ENCODE results near the gene KIF12. TPM values are rescaled to one million over a fixed set of nuclear protein-coding genes. Genes with fewer than 3 reads are reported as not detected.
A peak's percentile ranks its signal among the peaks of the same experiment; 100 is the strongest.

The KIF12 gene
- total and polyA plus RNA-seq, 5 experiments from 2014 or later, result not detected

DNA sequence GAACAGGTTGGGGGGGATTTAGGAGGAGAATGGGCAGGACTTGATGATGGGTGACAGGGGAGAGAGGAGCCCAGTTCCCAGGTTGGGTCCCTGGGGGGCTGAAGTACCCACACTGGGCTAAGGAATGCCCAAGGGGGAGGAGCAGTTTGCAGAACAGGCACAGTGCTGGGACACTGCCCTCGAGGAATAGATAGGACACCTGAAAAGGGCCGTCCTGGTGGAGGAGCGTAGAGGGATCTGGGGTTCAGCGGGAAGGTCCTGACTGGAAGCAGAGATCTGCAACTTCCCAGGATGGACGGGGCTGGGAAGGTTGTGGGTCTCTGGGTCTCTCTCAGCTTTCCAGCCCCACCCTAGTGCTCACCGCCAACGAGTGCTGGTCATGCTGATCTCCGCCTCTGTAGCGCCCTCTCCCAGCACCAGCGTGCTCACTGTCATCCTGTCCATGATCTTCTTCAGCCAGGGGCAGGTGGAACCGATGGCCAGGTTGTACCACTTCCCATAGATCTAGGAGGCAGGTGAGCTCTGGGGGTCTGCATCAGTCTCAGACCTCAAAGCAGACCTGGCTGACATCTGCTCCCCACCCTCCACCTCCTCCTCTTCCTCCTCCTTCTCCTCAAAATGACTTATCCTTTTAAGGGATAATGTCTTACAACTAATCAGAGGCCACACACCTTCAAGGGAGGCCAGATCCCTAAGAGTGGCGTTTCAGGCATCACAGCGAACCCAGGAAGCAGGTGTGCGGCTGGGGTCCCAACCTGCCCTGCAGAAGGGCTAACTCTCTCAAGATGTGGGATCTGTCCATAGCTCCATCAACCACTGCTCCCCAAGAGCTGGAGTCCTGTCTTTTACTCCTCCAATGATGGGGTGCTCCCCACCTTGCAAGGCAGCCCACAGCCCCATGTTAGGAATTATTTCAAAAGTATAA is 22.6 kb downstream of the KIF12 start:
- Mint-ChIP-seq H3K36me3 (no peaks in the 10 kb centered on the region), H3K27me3 (peaks cover 7 to 35% (median 28%) of the 10 kb centered on the region in 5 donors), H3K27ac (peak overlapping the region in 1 of 10 donors; percentile 24), H3K4me1 (peaks cover 0 to 3% (median 0%) of the 10 kb centered on the region in 4 donors), H3K9me3 (peaks cover 0 to 3% (median 0%) of the 10 kb centered on the region in 9 donors), H3K4me3 (no peak overlapping the region)
- ATAC-seq (no peak), DNase-seq (no peak)
- POLR2A ChIA-PET, result no interaction called here

DNA sequence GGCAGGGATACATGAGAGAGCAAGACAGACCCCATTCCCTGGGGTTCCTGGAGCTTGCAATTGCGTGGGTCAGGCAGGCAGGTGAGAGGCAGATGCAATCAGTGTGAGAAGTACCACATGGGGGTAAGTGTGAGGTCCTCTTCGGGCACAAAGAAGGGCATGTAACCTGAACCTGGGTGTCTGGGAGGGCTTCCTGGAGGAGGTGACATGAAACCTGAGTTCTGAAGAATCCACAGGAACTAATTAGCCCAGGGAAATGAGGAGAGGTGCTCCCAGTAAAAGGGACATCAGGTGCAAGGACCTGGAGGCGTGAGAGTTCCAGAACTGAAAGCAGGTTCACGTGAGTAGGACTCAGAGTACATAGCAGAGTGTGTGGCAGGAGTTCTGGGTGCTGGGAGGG is 23.5 kb downstream of the KIF12 start:
- DNase-seq, result no peak
- no peak for ATAC-seq
- POLR2A ChIA-PET, result no interaction called here
- Mint-ChIP-seq H3K4me3 (no peak overlapping the region), H3K9me3 (peaks cover 0 to 3% (median 0%) of the 10 kb centered on the region in 9 donors), H3K4me1 (peaks cover 0 to 3% (median 0%) of the 10 kb centered on the region in 4 donors), H3K27me3 (peaks cover 7 to 32% (median 26%) of the 10 kb centered on the region in 5 donors), H3K27ac (peak overlapping the region in 1 of 10 donors; percentile 24), H3K36me3 (no peaks in the 10 kb centered on the region)

DNA sequence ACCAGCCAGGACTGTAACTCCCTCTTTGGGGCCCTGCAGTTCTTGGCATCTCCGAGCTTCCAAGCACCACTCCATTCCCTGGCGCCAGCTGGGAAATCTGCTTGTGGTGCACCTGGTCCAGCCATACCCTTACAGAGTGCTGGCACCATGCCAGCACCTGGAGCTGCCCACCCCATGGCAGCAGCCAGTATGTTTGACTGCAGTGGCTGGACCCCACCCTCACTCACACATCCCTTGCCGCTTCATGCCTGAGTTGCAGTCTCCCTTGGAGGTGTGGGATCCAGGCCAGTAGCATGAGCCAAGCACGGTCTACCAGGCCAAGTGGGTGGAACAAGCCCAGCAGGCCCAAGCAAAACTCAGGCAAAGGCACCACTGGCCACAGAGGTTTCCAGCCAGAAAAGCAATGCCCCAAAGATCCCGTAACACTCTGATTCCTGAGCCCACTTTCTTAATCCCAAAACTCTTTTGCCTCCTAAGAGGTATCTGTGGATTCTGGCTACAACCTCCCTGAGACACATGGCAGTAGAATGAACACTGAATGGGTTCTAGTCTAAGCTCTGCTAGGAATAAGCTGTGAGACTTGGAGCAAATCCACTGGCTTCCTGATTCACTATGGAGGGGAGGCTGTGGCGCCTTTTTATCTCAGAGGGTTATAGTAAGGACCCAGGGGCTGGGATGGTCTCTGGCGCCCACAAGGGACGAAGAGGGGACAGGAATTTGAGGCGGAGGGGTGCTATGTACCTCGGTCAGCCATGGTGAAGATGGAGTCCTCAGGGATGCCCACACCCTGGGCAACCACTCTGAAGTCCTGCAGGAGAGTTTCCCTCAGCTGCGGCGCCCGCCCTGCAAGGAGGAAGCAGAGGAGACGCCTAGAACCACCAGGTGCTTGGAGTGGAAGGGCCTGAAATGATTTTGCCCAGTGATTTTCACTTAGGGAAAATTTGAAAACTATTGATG is 26.6 kb downstream of the KIF12 start:
- Mint-ChIP-seq H3K27me3 (peaks cover 9 to 29% (median 22%) of the 10 kb centered on the region in 5 donors), H3K4me1 (peaks cover 0 to 3% (median 0%) of the 10 kb centered on the region in 4 donors), H3K27ac (no peak overlapping the region), H3K36me3 (no peaks in the 10 kb centered on the region), H3K4me3 (no peak overlapping the region), H3K9me3 (peaks cover 0 to 3% (median 0%) of the 10 kb centered on the region in 9 donors)
- POLR2A ChIA-PET, result no interaction called here
- DNase-seq (no peak), ATAC-seq (no peak)

DNA sequence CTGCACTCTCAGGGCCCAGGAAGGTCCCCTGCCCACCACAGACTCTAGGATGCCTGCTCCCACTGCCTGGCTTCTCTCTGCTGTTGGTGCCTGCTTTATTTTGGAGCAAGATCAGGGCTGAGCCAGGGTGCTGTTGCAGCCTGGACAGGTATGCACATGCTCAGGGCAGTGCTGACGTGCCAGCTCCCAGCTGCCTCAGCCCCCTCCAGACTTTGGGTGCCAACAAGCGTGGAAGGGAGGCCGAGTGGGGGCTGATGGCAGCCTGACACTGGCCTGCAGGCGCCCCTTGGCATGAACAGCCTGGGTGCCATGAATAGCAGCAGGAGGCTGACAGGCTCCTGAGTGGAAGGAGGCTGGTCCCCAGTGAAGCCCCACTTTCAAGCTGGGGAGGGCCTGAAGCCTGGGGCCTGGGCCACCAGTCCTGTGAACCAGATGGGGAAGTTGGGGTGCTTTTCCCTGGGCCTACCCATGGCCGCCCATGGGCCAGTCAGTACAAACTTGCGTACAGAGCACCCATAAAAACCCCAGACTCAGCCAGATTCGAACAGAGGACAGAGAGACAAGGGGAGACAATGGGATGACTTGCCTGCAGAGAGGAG is 27.8 kb downstream of the KIF12 start:
- Mint-ChIP-seq H3K4me3 (no peak overlapping the region), H3K27ac (no peak overlapping the region), H3K27me3 (peaks cover 9 to 17% (median 13%) of the 10 kb centered on the region in 5 donors), H3K4me1 (peaks cover 0 to 3% (median 0%) of the 10 kb centered on the region in 4 donors), H3K36me3 (no peaks in the 10 kb centered on the region), H3K9me3 (peaks cover 0 to 2% (median 0%) of the 10 kb centered on the region in 9 donors)
- DNase-seq (no peak), ATAC-seq (no peak)
- POLR2A ChIA-PET, result no interaction called here

DNA sequence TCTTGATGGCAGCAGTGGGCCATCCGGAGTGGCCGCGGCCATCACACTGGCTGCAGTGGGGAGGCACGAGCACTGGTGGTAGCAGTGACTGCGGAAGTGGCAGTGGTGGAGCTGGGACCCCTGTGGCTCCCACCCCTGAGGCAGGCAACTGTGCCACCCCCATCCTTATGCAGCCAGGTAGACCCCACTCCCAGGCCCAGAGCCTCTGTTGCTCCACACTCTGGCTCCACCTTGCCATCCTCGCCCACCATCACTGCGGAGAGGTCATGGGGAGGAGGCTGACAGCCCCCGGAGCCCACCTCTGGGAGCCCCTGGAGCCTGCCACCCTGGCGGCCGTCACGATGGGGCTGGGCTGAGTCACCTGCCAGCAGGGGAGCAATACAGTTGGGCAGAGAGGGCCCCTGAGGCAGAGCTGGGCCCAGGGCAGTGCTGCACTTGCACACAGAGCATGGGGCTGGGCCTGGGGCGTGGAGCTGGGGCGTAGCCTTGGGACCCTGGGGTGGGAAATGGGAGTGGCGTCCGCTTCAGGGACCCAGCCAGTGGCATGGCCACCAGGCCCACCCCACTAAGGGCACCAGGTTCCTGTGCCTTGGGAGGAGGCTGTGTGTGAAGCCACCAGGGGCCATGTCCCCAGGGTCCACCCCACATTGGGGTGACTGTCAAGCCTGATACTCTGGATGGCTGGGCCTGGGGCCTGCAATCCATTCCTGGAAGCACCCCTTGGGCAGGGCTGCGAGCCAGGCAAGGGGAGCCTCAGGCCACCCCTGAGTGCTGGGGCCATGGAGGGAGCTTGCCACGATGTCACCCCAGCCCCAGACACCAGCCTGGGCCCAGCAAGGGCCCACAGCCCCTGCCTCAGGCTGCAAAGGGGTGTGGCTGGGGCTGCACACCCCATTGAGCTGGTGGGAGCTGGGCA is 28.6 kb downstream of the KIF12 start:
- POLR2A ChIA-PET, result no interaction called here
- H3K4me3 Mint-ChIP-seq, result no peak overlapping the region
- H3K4me1 Mint-ChIP-seq, result peaks cover 0 to 3% (median 0%) of the 10 kb centered on the region in 4 donors
- H3K27me3 Mint-ChIP-seq, result peaks cover 4 to 13% (median 6%) of the 10 kb centered on the region in 5 donors
- H3K9me3 Mint-ChIP-seq, result peaks cover 0 to 2% (median 0%) of the 10 kb centered on the region in 9 donors
- H3K27ac Mint-ChIP-seq, result no peak overlapping the region
- no peak for DNase-seq
- ATAC-seq, result no peak
- H3K36me3 Mint-ChIP-seq, result no peaks in the 10 kb centered on the region

DNA sequence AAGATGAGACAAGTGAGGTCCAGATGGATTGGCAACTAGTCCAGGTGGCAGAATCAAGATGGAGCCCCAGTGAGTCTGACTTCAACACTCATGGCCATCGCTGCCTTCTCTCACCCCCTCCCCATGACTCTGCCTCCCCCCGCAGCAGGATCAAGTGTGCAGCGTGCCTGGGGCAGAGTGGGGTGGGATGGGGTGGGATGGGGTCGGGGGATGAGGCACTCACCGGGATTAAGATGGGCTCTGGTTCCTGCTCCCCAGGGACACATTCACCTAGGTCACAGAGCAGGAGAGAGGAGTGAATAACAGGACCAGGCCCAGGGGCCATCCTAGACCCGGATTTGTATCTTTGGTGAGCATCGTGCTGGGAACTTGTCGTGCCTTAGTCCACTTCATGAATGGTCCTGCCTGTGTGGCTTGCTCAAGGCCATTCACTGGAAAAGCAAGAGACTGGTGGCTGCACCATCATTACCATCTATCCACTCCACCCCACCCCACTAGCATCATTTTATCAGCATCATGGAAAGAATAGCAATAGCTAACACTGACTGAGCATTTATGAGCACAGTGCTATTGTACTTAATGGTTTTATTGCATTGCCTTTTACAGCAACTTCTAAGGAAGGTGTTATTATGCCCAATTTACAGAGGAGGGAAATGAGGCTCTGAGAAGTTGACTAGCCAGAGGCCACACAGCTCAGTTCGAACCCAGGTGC is 29.5 kb downstream of the KIF12 start:
- H3K36me3 Mint-ChIP-seq, result no peaks in the 10 kb centered on the region

GRCh38 chr9:114065304-114065703 is 33.8 kb downstream of the KIF12 start:
- H3K4me3 Mint-ChIP-seq, result no peak overlapping the region
- H3K9me3 Mint-ChIP-seq, result no peaks in the 10 kb centered on the region
- H3K27ac Mint-ChIP-seq, result no peak overlapping the region
- POLR2A ChIA-PET, result no interaction called here
- H3K36me3 Mint-ChIP-seq, result no peaks in the 10 kb centered on the region
- ATAC-seq (no peak), DNase-seq (no peak)
- H3K4me1 Mint-ChIP-seq, result peaks cover 0 to 3% (median 0%) of the 10 kb centered on the region in 4 donors
- H3K27me3 Mint-ChIP-seq, result peaks cover 15 to 32% (median 26%) of the 10 kb centered on the region in 5 donors

More for the DNA sequence above, 29.5 kb downstream of the KIF12 start:
- no peak for ATAC-seq
- peaks cover 2 to 10% (median 6%) of the 10 kb centered on the region in 5 donors for H3K27me3 Mint-ChIP-seq
- no peak overlapping the region for H3K27ac Mint-ChIP-seq
- POLR2A ChIA-PET, result no interaction called here
- peaks cover 0 to 3% (median 0%) of the 10 kb centered on the region in 4 donors for H3K4me1 Mint-ChIP-seq
- peaks cover 0 to 2% (median 0%) of the 10 kb centered on the region in 9 donors for H3K9me3 Mint-ChIP-seq
- no peak overlapping the region for H3K4me3 Mint-ChIP-seq
- no peak for DNase-seq

DNA sequence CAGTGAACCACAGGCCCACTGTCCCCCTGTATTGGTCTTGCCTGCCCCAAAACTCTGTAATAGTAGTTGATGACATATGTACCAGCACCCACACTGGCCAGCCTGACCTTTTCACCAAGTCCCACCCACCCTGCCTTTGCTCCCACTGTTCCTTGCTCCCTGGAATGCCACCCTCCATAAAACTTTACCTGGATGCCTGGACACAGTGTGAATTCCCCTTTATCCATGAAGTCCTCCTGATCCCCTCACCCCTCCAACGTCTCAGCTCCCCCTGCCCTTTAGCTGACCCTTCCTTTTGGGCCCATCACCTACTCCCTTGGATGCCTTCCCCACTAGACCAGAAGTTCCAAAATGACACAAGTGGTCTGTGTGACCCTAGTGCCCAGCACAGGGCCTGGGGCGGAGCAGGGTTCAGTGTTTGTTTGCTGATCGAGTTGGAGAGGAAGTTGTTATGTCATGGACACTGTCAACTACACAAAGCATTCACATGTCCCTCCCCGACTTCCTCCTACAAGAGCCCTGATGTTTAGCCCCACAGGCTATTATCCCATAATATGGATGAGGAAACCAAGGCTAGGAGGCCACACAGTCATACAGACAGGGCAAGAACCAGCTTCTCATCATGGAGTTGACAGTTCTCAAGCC is 37.1 kb downstream of the KIF12 start:
- Mint-ChIP-seq H3K4me1 (peaks cover 0 to 6% (median 0%) of the 10 kb centered on the region in 4 donors), H3K27ac (no peak overlapping the region), H3K4me3 (no peak overlapping the region), H3K27me3 (peaks cover 15 to 33% (median 26%) of the 10 kb centered on the region in 5 donors), H3K9me3 (no peaks in the 10 kb centered on the region), H3K36me3 (no peaks in the 10 kb centered on the region)
- POLR2A ChIA-PET, result no interaction called here
- DNase-seq (no peak), ATAC-seq (no peak)

GRCh38 chr9:114061292-114061691 is 37.8 kb downstream of the KIF12 start:
- POLR2A ChIA-PET, result no interaction called here
- Mint-ChIP-seq H3K4me1 (peaks cover 0 to 6% (median 0%) of the 10 kb centered on the region in 4 donors), H3K9me3 (no peaks in the 10 kb centered on the region), H3K4me3 (no peak overlapping the region), H3K36me3 (no peaks in the 10 kb centered on the region), H3K27ac (no peak overlapping the region), H3K27me3 (peaks cover 15 to 33% (median 26%) of the 10 kb centered on the region in 5 donors)
- DNase-seq (no peak), ATAC-seq (no peak)

DNA sequence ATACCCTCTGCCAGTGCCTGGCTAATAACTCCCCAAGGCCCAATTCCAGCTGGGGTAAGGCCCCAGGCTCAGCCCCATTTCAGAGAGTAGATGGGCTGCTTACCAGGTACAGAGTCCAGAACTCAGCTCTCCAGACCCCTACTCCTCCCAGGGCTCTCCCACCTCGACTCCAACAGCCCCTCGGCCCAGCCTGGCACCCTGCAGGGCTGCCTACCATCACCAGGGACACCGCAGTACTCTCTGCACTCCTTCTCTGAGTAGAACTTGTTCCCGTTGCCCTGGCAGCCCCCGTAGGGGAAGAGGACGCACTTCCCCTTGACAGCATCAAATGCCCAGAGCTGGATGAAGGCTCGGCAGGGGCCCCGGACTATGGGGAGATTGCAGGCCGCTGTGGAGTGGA is 38.4 kb downstream of the KIF12 start:
- ATAC-seq (no peak), DNase-seq (no peak)
- POLR2A ChIA-PET, result no interaction called here
- peaks cover 0 to 8% (median 0%) of the 10 kb centered on the region in 4 donors for H3K4me1 Mint-ChIP-seq
- peaks cover 15 to 31% (median 23%) of the 10 kb centered on the region in 5 donors for H3K27me3 Mint-ChIP-seq
- peak overlapping the region in 1 of 10 donors; percentile 50 for H3K27ac Mint-ChIP-seq
- H3K9me3 Mint-ChIP-seq, result no peaks in the 10 kb centered on the region
- no peaks in the 10 kb centered on the region for H3K36me3 Mint-ChIP-seq
- H3K4me3 Mint-ChIP-seq, result no peak overlapping the region

GRCh38 chr9:114060070-114060469 is 39.0 kb downstream of the KIF12 start:
- no peaks in the 10 kb centered on the region for H3K9me3 Mint-ChIP-seq

More at GRCh38 chr9:114060070-114060469, 39.0 kb downstream of the KIF12 start:
- no peak for ATAC-seq
- no peak for DNase-seq
- POLR2A ChIA-PET, result no interaction called here
- peaks cover 15 to 29% (median 22%) of the 10 kb centered on the region in 5 donors for H3K27me3 Mint-ChIP-seq
- H3K36me3 Mint-ChIP-seq, result no peaks in the 10 kb centered on the region
- no peak overlapping the region for H3K27ac Mint-ChIP-seq
- peaks cover 0 to 8% (median 0%) of the 10 kb centered on the region in 4 donors for H3K4me1 Mint-ChIP-seq
- H3K4me3 Mint-ChIP-seq, result no peak overlapping the region

Measured in naive thymus-derived CD8-positive, alpha-beta T cell (primary cell).